Forelimb muscle (tissue), 1 donor: ENCODE results near the gene RAB10. TPM values are rescaled to one million over a fixed set of nuclear protein-coding genes. Genes with fewer than 3 reads are reported as not detected.
"Not testable (repeated sequence)": the region's sequence is repeated elsewhere in the genome, so short reads cannot be mapped to it uniquely, and the experiment has no call there.

Source experiments
- DNase-seq: peaks from one replicate; pipeline ENCODE4 v3.0.0-alpha.2; 2013; ENCODE audit warnings: low read depth
- polyA plus RNA-seq: library from polyadenylated mRNA; unstranded; fragments of 120-200 nt; gene quantifications from one replicate; pipeline ENCODE4 v1.2.1, GENCODE V29; 2013; ENCODE audit not compliant: insufficient read length

RAB10 gene
- 99.9 TPM for polyA plus RNA-seq

DNA sequence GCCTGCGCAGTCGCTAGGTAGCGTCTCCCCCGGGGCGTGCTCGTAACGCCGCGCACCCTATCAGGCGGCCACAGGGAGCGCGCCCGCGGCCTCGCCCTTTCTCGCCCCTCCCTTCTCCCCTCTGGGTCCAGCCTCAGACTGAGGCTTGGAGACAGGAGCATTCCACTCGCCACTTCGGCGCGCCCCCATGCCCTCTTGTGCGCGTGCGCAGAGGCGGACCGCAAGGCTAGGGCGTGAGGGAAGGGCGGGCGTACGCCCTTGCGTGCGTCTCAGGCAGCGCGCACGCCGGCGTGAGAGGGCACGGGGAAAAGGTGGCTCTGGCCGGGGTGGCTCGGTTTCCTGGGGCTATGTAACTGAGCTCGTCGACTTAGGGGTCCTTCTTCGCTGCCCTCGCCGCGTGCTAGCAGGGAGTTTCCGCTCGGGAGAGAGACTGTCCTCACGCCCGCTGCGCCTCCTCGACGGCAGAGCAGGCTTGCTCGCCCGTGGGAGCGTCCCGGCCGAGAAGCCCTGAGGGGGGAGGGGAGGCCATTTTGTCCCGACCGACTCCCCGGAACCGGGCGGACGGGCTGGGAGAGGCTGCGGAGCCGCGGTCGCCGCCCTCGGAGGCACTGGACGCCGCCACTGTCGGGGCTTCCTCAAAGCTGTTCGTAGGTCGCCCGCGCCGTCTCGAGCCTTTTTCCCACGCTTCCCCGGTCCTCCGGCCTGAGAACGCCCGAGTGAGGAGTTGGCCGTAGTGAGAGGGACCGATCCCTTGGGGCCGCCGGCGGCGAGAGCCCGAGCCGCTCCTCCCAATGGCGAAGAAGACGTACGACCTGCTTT, at the start of gene RAB10:
TSS of gene RAB10 (plus strand) at position 267 of the 819 bp plus-strand sequence. CDS start at position 792, 525 bp downstream.
- peak; percentile 92 for DNase-seq

DNA sequence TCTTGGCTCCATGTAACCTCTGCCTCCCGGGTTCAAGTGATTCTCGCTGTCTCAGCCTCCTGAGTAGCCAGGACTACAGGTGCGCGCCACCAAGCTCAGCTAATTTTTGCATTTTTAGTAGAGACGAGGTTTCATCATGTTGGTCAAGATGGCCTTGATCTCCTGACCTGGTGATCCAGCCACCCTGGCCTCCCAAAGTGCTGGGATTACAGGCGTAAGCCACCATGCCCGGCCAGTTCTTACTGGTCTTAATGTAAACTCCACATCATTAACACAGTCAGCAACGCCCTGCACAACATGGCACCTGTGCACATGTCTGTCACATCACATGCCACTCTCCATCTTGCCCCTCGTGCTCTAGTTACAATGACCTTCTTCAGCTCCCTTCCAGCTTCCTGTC, 45.8 kb upstream of the RAB10 start:
- DNase-seq: no peak

DNA sequence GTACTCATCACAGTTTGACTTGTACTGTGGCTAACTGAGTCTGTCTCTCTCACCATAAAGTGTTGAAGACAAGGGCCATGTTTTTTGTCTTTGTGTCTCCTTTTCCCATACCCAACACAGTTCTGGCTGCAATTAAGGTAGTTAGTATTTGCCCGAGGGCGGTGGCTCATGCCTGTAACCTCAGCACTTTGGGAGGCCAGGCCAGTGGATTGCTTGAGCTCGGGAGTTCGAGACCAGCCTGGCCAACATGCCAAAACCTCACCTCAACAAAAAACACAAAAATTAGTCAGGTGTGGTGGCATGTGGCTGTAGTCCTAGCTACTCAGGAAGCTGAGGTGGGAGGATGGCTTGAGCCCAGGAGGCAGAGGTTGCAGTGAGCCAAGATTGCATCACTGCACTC, 44.7 kb upstream of the RAB10 start:
- no peak for DNase-seq

DNA sequence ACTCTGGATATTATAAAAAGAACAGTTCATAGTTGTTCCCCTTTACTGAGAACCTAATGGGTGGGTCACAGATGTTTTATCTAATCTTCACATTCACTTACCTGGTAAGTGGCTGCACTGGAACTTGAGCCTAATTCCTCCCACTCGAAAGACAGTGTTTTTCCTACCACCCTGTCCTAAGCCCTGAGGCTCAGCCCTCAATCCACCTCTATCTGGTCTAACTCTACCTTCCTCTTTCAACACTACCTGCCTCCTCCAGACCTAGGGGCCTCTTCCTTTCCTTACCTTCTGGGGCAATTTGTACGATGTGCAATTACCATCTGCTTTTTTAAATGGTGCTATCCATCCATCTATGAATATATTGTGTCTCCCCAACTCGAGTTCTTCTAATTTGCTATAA, 41.9 kb upstream of the RAB10 start:
- no peak for DNase-seq

DNA sequence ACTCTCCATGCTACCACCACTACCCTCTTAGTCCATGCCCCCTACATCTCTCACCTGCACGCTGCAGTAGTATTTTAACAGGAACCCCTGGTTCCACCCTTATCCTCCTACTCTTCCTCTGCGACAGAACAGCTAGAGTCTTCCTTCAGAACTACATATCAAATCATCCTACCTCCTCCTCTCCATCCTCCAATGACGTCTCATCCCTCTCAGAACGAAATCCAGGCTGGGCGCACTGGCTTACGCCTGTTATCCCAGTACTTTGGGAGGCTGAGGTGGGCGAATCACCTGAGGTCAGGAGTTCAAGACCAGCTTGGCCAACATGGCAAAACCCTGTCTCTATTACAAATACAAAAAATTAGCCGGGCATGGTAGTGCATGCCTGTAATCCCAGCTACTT, 41.3 kb upstream of the RAB10 start:
- DNase-seq: no peak

DNA sequence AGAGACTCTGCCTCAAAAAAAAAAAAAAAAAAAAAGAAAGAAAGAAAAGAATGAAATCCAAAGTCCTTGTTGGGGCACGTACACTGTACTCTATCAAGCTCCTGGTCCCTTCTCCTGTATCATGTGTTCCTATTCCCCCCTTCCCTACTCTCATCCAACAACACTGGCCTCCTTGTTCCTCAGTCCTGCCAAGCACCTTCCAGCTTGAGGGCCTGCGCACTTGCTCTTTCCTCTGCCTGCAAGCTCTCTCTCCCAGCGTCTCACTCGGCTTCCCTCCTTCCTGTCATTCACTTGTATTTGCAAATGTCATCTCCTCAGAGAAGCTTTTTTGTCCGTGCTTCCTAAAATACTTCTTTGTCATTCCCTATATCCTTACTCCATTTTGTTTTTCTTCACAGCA, 40.8 kb upstream of the RAB10 start:
- DNase-seq: no peak

DNA sequence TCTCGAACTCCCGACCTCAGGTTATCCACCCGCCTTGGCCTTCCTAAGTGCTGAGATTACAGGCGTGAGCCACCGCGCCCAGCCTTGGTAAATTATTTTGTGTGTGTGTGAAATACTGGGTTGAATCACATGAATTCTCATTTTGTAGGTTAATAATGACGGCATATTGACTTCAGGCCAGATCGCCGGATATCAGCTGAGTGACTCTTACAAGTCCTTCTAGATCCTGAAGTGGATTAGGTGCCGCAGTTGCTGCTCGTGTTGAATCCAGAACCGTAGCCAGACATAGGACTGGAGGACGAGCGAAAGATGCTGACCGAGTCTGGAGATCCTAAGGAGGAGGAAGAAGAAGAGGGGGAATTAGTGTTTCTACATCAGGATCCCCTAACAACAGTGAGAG, 39.4 kb upstream of the RAB10 start:
- no peak for DNase-seq

DNA sequence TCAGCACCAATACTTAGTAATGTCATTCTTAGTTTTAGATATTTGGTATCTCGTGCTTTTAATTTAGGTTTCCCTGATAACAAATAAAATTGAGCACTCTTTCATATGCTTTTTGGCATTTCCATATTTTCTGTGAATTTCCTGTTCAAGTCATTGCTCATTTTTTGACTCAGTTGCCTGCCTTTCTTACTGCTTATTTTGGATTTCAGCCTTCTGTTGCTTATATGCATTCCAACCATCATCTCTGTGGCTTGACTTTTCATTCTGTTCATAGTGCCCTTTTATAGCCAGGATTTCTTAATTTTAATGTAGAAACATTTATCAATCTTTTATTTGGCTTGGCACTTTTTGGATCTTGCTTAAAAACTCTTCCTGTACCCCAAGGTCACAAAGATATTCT, 37.0 kb upstream of the RAB10 start:
- no peak for DNase-seq

DNA sequence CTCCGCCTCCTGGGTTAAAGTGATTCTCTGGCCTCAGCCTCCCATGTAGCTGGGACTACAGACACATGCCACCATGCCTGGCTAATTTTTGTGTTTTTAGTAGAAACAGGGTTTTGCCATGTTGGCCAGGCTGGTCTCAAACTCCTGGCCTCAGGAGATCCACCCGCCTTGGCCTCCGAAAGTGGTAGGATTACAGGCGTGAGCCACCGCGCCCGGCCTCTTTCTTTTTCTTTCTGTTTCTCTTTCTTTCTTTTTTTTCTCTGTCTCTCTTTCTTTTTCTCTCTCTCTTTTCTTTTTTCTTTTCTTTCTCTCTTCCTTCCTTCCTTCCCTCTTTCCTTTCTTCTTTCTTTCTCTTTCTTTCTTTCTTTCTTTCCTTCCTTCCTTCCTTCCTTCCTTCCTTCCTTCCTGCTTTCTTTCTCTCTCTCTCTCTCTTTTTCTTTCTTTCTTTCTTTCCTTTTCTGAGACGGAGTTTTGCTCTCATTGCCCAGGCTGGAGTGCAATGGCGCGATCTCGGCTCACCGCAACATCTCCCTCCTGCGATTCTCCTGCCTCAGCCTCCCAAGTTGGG, 35.0 kb upstream of the RAB10 start:
- not testable (repeated sequence) for DNase-seq

DNA sequence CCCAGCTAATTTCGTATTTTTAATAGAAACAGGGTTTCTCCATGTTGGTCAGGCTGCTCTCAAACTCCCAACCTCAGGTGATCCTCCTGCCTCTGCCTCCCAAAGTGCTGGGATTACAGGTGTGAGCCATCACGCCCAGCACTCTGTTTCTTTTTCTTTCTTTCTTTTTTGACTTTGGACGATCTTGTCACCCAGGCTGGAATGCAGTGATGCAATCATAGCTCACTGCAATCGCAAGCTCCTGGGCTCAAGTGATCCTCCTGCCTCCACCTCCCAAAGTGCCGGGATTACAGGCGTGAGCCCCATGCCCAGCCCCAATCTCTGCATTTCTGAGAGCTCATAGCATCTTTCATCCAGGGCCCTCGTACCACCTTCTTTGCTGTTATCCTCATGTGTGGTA, 34.5 kb upstream of the RAB10 start:
- DNase-seq: not testable (repeated sequence)

DNA sequence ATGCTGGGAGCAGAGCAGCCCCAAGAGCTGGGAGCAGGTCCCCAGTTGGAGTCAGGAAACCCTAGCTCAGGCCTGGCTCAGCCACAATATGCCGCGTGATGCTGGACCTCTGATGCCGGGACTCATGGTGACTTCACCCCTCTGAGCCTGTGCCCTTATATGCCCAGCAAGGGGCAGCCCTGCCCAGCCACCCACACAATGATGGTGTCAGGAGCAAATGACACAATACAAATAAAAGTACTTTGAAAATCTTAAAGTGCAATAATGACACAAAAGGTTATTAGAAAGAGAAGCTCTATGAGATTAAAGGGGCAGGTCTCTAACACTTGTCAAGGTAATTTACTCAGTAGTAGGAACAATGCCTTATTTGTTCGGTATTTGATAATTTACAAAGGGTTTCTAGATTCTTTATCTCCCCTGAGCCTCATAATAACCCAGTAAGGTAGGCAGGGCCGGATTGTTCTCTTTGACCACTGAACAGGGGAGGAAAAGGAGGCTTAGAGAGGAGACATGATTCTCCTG, 33.3 kb upstream of the RAB10 start:
- DNase-seq: no peak

DNA sequence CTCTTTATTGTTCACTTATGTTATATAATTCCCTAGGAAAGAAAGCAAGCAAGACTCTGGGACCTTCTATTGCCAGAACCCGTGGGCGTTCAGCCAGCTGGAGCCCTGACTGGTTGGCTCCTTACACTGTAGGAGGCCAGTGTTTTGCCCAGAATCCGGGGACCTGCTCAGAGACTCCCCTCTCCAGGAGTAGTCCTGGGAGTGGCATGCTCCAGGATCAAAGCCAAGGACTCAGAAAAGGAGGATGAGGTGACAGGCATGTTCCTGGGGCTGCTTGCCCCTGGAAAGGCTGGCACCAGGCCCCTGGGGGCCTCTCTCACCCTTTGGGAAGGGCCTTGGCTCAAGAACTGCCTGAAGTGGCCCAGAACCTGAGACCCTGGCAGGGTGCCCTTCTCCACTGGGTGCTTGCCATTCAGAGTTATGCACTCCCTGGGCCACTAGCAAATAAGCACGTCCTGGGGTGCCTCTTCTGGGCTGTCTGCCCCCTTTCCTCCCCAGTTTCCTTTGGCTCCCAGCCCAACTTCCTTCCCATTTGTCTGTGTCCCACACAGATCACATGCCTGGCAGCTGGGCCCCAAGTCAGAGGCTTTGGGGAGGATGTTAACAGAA, 32.0 kb upstream of the RAB10 start:
- DNase-seq: no peak

DNA sequence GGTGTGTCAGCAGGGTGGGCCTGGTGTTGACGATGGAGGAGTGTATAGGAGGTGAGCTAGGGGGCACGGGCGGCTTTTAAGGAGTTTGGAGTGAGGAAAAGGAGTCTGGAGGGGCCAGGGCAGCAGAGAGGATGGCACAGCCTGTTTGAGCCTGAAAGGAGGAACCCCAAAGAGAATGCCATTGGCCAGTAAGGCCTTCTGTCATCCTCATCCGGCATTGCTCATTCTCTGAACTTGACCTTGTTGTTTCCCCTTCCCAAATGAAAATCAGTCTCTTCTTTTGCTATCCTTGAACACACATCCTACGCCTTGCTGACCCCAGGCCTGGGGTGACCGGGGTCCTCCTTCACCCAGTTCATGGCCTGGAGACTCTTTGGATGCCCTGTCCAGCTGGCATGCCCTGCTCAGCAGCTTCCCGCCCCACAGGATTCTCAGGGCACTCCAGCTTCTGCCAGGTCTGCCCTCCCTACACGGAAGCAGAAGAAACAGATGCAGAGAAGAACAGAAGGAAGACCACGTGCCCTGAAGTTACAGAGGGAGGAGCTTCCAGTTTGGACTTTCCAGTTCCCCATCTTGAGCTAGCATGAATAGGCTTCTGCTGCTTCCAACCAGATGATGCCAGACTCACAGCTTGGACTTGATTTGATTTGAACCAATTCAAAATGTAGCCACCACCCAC, 31.1 kb upstream of the RAB10 start:
- no peak for DNase-seq

DNA sequence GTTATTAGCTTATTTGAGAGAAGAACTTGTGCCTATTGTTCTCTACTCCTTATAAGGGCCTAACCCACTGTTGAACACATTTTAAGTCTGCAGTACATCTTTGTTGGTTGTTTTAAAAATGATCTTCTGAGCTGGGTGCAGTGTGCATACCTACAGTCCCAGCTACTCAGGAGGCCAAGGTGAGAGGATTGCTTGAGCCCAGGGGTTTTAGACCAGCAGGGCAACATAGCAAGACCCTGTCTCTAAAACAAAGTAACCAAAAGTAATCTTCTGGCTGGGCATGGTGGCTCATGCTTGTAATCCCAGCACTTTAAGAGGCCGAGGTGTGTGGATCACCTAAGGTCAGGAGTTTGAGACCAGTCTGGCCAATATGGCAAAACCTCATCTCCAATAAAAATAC, 25.8 kb upstream of the RAB10 start:
- DNase-seq: no peak

DNA sequence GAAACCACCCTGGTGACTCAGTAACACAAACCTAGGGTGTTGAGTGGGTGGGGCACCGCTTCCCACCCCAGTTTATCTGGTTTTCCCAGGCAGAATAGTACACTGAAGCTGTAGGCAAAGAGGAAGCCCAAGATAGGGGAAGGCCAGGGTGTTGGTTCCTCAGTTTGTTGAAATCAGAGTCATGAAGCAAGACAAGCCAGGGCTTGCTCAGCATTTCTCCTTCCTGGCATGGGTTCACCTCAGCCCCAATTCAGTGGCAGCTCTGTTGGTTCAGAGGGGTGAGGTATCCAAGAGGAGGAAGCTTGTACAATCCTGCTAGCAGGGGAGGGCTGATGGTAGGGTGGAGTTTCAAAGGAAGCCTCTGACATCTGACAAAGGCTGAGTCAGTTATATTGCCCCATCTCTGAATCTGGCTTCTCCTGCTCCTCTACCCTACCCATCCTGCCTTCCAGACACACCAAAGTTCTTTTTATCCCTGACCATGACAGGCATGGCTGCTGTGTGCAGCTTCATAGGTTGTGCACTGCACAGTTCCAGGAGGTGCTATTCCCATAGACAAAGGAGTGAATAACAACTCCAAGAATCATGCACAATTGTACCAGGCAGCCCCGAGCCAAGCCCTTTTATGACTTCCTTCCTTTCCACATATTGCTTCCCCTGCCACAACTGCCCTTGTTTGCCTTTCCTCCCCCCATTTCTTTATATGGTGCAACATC, 24.9 kb upstream of the RAB10 start:
- no peak for DNase-seq

DNA sequence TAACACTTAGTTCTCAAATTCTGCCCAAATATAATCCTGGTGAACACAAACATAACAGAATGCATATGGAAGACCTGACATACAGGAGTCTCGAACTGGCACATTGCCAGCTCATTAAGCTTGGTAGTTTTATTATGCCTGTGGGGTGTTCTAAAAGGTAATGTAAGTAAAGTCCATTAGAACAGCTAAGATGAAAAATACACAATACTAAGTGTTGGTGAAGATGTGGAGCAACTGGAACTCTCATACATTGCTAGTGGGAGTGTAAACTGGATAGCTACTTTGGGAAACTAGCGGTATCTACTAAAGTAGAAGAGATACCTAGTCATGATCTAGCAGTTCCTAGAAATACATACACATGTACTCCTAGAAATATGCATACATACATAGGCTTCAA, 24.3 kb upstream of the RAB10 start:
- no peak for DNase-seq

DNA sequence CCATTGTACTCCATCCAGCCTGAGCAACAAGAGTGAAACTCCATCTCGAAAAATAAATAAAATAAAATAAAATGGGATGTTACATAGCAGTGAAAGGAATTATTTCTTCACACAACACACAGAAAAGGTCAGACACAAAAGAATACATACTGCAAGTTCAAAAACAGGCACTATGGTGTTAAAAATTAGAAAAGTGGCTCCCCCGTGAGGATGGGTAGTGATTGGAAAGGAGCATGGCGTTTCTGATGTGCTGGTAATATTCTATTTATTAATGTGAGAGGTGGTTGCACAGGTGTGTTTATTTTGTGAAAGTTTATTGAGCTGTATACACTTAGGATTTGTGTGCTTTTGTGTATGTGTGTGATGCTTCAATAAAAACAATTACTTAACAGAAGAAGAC, 22.9 kb upstream of the RAB10 start:
- no peak for DNase-seq

DNA sequence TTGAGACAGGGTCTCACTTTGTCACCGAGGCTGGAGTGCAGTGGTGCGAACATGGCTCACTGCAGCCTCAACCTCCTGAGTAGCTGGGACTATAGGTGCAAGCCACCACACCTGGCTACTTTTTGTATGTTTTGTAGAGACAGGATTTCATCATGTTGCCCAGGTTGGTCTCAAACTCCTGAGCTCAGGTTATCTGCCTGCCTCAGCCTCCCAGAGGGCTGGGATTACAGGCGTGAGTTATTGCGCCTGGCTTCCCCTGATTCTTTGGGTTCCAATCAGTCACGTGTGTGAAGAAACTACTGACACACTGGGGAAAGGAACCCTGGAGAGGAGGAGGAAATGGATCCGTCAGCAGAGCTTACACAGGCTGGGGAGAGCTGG, 22.3 kb upstream of the RAB10 start:
- no peak for DNase-seq

DNA sequence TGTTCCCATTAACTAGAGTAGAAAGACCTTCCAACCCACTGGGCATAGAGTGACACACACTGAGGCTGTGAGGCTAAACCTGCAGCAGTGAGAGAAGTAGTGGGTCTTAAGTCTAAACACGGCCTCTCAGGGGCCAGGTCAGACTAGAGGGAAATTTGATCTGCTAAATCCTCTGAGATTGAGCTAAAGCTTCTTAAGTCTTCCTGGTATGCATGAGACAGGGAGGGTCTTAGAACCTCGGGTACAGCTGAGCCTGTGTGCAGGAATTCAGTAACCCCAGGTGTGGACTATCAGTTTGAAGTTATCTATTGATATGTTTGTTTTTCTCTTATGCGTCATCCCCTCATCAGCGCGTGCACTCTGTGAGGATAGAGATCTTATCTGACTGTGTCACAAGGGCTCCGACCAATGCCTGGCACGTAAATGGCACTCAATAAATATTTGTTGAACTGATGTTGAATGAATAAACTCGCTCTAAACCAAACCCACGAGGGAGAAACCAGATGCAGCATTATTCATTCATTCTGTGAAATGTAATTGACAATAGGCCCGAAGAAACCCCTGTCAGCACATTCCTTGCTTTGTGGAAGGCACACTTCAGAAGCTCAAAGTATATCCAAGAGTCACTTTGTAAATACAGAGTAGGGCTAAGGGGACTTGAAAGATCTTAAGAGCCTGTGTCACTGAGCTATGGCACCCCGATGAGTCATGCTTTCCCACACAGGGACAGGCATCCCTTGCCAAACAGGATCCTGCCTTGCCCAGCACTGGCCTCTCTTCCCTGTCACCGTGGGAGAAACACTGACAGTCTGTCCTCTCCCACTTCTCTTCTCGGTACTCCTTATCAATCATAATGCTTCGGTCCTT, 21.7 kb upstream of the RAB10 start:
- DNase-seq: no peak

DNA sequence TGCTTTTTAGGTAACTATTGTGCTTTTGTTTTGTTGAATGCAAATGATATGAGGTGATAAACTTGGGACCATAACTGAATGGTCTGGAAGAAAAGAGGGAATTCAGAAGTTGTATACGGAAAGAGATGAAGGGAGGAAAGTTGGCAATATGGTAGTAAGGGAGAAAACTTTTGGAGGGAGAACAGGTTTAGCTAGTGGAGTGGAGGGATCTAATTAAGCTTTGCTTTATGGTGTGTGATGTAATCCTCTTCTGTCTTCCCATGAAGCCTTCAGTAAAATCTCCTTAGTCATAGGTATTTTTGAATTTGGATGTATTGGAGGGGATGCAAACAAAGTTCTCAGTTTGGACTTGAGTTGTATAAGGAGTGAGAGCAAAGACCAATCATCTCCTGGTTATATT, 20.2 kb upstream of the RAB10 start:
- DNase-seq: no peak
